Astrocyte (in vitro differentiated cells and primary cell): ENCODE data around the gene PPM1F. TPM values are rescaled to one million over a fixed set of nuclear protein-coding genes. Genes with fewer than 3 reads are reported as not detected.

Experiments
- DNase-seq: peaks from one replicate; pipeline ENCODE4 v3.0.0-alpha.2; 2010; ENCODE audit warnings: low read depth
- FAIRE-seq: peaks from 2 replicates; lab custom pipeline; 2011; peaks lifted over from hg19 to GRCh38; lab: Jason Lieb, UNC
- H2AFZ ChIP-seq: 2 replicates; pipeline ENCODE4 v1.6.0; 2012; ENCODE audit warnings: low read depth, low read length, inconsistent platforms
- H3K27ac ChIP-seq: 2 replicates; pipeline ENCODE4 v1.5.1; 2011; ENCODE audit warnings: low read depth, low read length, inconsistent platforms
- H3K27me3 ChIP-seq: 2 replicates; pipeline ENCODE4 v1.6.0; 2011; ENCODE audit warnings: low read length, inconsistent platforms; ENCODE audit not compliant: insufficient read depth
- H3K36me3 ChIP-seq: 2 replicates; pipeline ENCODE4 v1.5.1; 2011; ENCODE audit warnings: low read length, inconsistent platforms; ENCODE audit not compliant: insufficient read depth
- H3K4me1 ChIP-seq: 2 replicates; pipeline ENCODE4 v1.5.1; 2011; ENCODE audit warnings: low read length, inconsistent platforms; ENCODE audit not compliant: insufficient read depth
- H3K4me2 ChIP-seq: 2 replicates; pipeline ENCODE4 v1.6.0; 2012; ENCODE audit warnings: low read length, inconsistent platforms
- H3K4me3 ChIP-seq: 2 replicates; pipeline ENCODE4 v1.5.1; 2011; ENCODE audit warnings: low read depth, mild to moderate bottlenecking, low read length, inconsistent platforms; ENCODE audit not compliant: insufficient read depth
- H3K79me2 ChIP-seq: 2 replicates; pipeline ENCODE4 v1.6.0; 2012; ENCODE audit warnings: mild to moderate bottlenecking, low read length, inconsistent platforms; ENCODE audit not compliant: insufficient read depth
- H3K9ac ChIP-seq: 2 replicates; pipeline ENCODE4 v1.6.0; 2012; ENCODE audit warnings: mild to moderate bottlenecking, low read length, inconsistent platforms
- H3K9me3 ChIP-seq: 2 replicates; pipeline ENCODE4 v1.5.1; 2012; ENCODE audit warnings: low read depth, mild to moderate bottlenecking, low read length, inconsistent platforms; ENCODE audit not compliant: insufficient read depth
- H4K20me1 ChIP-seq: 2 replicates; pipeline ENCODE4 v1.6.0; 2012; ENCODE audit warnings: low read length, inconsistent platforms; ENCODE audit not compliant: insufficient read depth
- H3K27ac Mint-ChIP-seq: one replicate; pipeline ENCODE4 v1.8.0; 2021; ENCODE audit warnings: mild to moderate bottlenecking, mixed read lengths; ENCODE audit not compliant: unreplicated experiment
- H3K27me3 Mint-ChIP-seq: one replicate; pipeline ENCODE4 v1.8.0; 2021; ENCODE audit warnings: low read depth, mixed read lengths; ENCODE audit not compliant: unreplicated experiment
- H3K36me3 Mint-ChIP-seq: one replicate; pipeline ENCODE4 v1.8.0; 2021; ENCODE audit warnings: low read depth, mixed read lengths; ENCODE audit not compliant: unreplicated experiment
- H3K4me1 Mint-ChIP-seq: one replicate; pipeline ENCODE4 v1.8.0; 2021; ENCODE audit warnings: low read depth, mixed read lengths; ENCODE audit not compliant: unreplicated experiment
- H3K4me3 Mint-ChIP-seq: one replicate; pipeline ENCODE4 v1.8.0; 2021; ENCODE audit warnings: mild to moderate bottlenecking, moderate library complexity, mixed read lengths; ENCODE audit not compliant: unreplicated experiment
- H3K9me3 Mint-ChIP-seq: one replicate; pipeline ENCODE4 v1.8.0; 2021; ENCODE audit warnings: mild to moderate bottlenecking, mixed read lengths; ENCODE audit not compliant: unreplicated experiment
- CTCF ChIP-seq: IDR thresholded peaks from 2 replicates; pipeline ENCODE4 v1.5.1; 2011; ENCODE audit warnings: low read depth, mild to moderate bottlenecking, inconsistent platforms, low read length, moderate library complexity; ENCODE audit not compliant: insufficient read depth
- EZH2 ChIP-seq: IDR thresholded peaks from 2 replicates; pipeline ENCODE4 v1.6.1; 2012; ENCODE audit warnings: mild to moderate bottlenecking, low read length, inconsistent platforms; ENCODE audit not compliant: insufficient read depth
- total RNA-seq: library from RNA; stranded (reverse); gene quantifications from 2 replicates; pipeline ENCODE4 v1.2.1, GENCODE V29; 2021

Gene PPM1F
- total RNA-seq, 1 donor from 2014 or later: 27.9 TPM

GRCh38 chr22:21961127-21961867 is 8.6 kb upstream of the PPM1F start:
- Histone ChIP-seq H3K27ac (no peak overlapping the region), H3K9ac (no peak overlapping the region), H3K4me1 (peaks cover 9% of the 10 kb centered on the region), H4K20me1 (peaks cover 7% of the 10 kb centered on the region), H3K9me3 (no peaks in the 10 kb centered on the region), H3K27me3 (no peaks in the 10 kb centered on the region), H3K4me2 (no peak overlapping the region), H2AFZ (no peak overlapping the region), H3K4me3 (no peak overlapping the region), H3K36me3 (peaks cover 7% of the 10 kb centered on the region), H3K79me2 (no peaks in the 10 kb centered on the region)
- no peak overlapping the region for H3K27ac Mint-ChIP-seq
- no peaks in the 10 kb centered on the region for H3K27me3 Mint-ChIP-seq
- no peaks in the 10 kb centered on the region for H3K9me3 Mint-ChIP-seq
- peaks cover 10% of the 10 kb centered on the region for H3K36me3 Mint-ChIP-seq
- DNase-seq (no peak), FAIRE-seq (no peak)
- no peak overlapping the region for H3K4me3 Mint-ChIP-seq
- H3K4me1 Mint-ChIP-seq: no peaks in the 10 kb centered on the region
- TF ChIP-seq CTCF (no peak), EZH2 (no peak)

GRCh38 chr22:21960200-21961126 is 7.8 kb upstream of the PPM1F start:
- Mint-ChIP-seq H3K4me1 (no peaks in the 10 kb centered on the region), H3K27me3 (no peaks in the 10 kb centered on the region), H3K4me3 (no peak overlapping the region), H3K9me3 (no peaks in the 10 kb centered on the region), H3K27ac (no peak overlapping the region), H3K36me3 (peaks cover 9% of the 10 kb centered on the region)
- Histone ChIP-seq H3K27me3 (no peaks in the 10 kb centered on the region), H3K36me3 (peaks cover 7% of the 10 kb centered on the region), H3K4me2 (no peak overlapping the region), H2AFZ (no peak overlapping the region), H3K79me2 (no peaks in the 10 kb centered on the region), H3K27ac (no peak overlapping the region), H3K9ac (no peak overlapping the region), H3K9me3 (no peaks in the 10 kb centered on the region), H3K4me3 (no peak overlapping the region), H3K4me1 (peaks cover 9% of the 10 kb centered on the region), H4K20me1 (peaks cover 7% of the 10 kb centered on the region)
- TF ChIP-seq CTCF: no peak
- no peak for TF ChIP-seq EZH2
- FAIRE-seq: no peak
- no peak for DNase-seq
